SJCRH30 (cell line): ENCODE measurements around the gene MYORG. TPM values are rescaled to one million over a fixed set of nuclear protein-coding genes. Genes with fewer than 3 reads are reported as not detected.
"Not testable (repeated sequence)": the region's sequence is repeated elsewhere in the genome, so short reads cannot be mapped to it uniquely, and the experiment has no call there.

ENCODE experiments used
- DNase-seq, 2 experiments: peaks; one replicate each; pipeline ENCODE4 v3.0.0-alpha.2; 2015 to 2020
- H3K27ac ChIP-seq: fragments of 250-450 bp; sonication (Bioruptor Pico); 2 replicates; pipeline ENCODE4 v1.5.1; 2020; ENCODE audit warnings: mild to moderate bottlenecking, moderate library complexity
- H3K27me3 ChIP-seq: fragments of 250-450 bp; sonication (Bioruptor Pico); 2 replicates; pipeline ENCODE4 v1.5.1; 2020; ENCODE audit warnings: mild to moderate bottlenecking, moderate library complexity
- H3K36me3 ChIP-seq: fragments of 250-450 bp; sonication (Bioruptor Pico); 2 replicates; pipeline ENCODE4 v1.5.1; 2020; ENCODE audit warnings: mild to moderate bottlenecking, moderate library complexity
- H3K4me1 ChIP-seq: fragments of 250-450 bp; sonication (Bioruptor Pico); 2 replicates; pipeline ENCODE4 v1.5.1; 2020; ENCODE audit warnings: mild to moderate bottlenecking, moderate library complexity
- H3K4me3 ChIP-seq: fragments of 250-450 bp; sonication (Bioruptor Pico); 2 replicates; pipeline ENCODE4 v1.5.1; 2020; ENCODE audit warnings: mild to moderate bottlenecking, moderate library complexity
- H3K9me3 ChIP-seq: fragments of 250-450 bp; sonication (Bioruptor Pico); replicated peaks from 2 replicates; pipeline ENCODE4 v1.5.1; 2020; ENCODE audit warnings: mild to moderate bottlenecking, moderate library complexity
- total RNA-seq: library from RNA; depleted of rRNA; stranded (reverse); fragments of >200 nt; shearing (Covaris generic); gene quantifications from 2 replicates; pipeline ENCODE4 v1.2.3, GENCODE V29; 2014

The MYORG gene
- total RNA-seq, 1 experiment from 2014 or later, result 1.8 TPM

- H3K27me3 ChIP-seq, result no peaks in the 10 kb centered on the region
These were observed 10.3 kb downstream of the MYORG start for GRCh38 chr9:34366365-34366764.

GRCh38 chr9:34365282-34365681 lies 11.4 kb downstream of the MYORG start:
- Histone ChIP-seq H3K27ac (no peak overlapping the region), H3K4me1 (0 out of 2 replicates have a peak, but pooled peaks cover 3% of the 10 kb centered on the region), H3K36me3 (no peaks in the 10 kb centered on the region), H3K27me3 (no peaks in the 10 kb centered on the region), H3K9me3 (no peaks in the 10 kb centered on the region; the same call in 1 of the 2 replicates), H3K4me3 (no peak overlapping the region)
- DNase-seq, result no peak

More at GRCh38 chr9:34366365-34366764, 10.3 kb downstream of the MYORG start:
- no peak overlapping the region for H3K27ac ChIP-seq
- H3K4me1 ChIP-seq, result 0 out of 2 replicates have a peak, but pooled peaks cover 3% of the 10 kb centered on the region
- no peaks in the 10 kb centered on the region for H3K36me3 ChIP-seq
- no peak overlapping the region for H3K4me3 ChIP-seq
- no peaks in the 10 kb centered on the region; the same call in 1 of the 2 replicates for H3K9me3 ChIP-seq
- no peak for DNase-seq

- peak in 1 of 2 experiments; percentile 31 for DNase-seq
- no peak overlapping the region for H3K27ac ChIP-seq
- H3K36me3 ChIP-seq, result no peaks in the 10 kb centered on the region
- no peaks in the 10 kb centered on the region for H3K27me3 ChIP-seq
- peak overlapping the region; percentile 23 for H3K4me3 ChIP-seq
- 0 out of 2 replicates have a peak, but pooled peaks cover 3% of the 10 kb centered on the region for H3K4me1 ChIP-seq
- H3K9me3 ChIP-seq, result no peaks in the 10 kb centered on the region; the same call in 1 of the 2 replicates
These were observed 12.9 kb downstream of the MYORG start for GRCh38 chr9:34363619-34364351.

- no peaks in the 10 kb centered on the region; the same call in 1 of the 2 replicates for H3K9me3 ChIP-seq
- H3K4me1 ChIP-seq, result 0 out of 2 replicates have a peak, but pooled peaks cover 3% of the 10 kb centered on the region
- H3K27me3 ChIP-seq, result no peaks in the 10 kb centered on the region
- no peak for DNase-seq
- H3K27ac ChIP-seq, result no peak overlapping the region
- no peaks in the 10 kb centered on the region for H3K36me3 ChIP-seq
- no peak overlapping the region for H3K4me3 ChIP-seq
These were observed 14.0 kb downstream of the MYORG start for GRCh38 chr9:34362614-34363214.

- H3K4me1 ChIP-seq, H3K4me3 ChIP-seq, H3K36me3 ChIP-seq, H3K9me3 ChIP-seq, H3K27ac ChIP-seq, DNase-seq, H3K27me3 ChIP-seq: not testable (repeated sequence)
These were observed 23.7 kb downstream of the MYORG start for GRCh38 chr9:34352957-34353356.

GRCh38 chr9:34352122-34352652 lies 24.5 kb downstream of the MYORG start:
- H3K27ac ChIP-seq, H3K4me3 ChIP-seq, H3K4me1 ChIP-seq, DNase-seq, H3K9me3 ChIP-seq, H3K27me3 ChIP-seq, H3K36me3 ChIP-seq: not testable (repeated sequence)

- no peak for DNase-seq
- H3K36me3 ChIP-seq, result no peaks in the 10 kb centered on the region
- no peaks in the 10 kb centered on the region for H3K4me1 ChIP-seq
- no peak overlapping the region for H3K27ac ChIP-seq
- H3K4me3 ChIP-seq, result no peak overlapping the region
- H3K27me3 ChIP-seq, result no peaks in the 10 kb centered on the region
- H3K9me3 ChIP-seq, result no peaks in the 10 kb centered on the region
These were observed 27.4 kb downstream of the MYORG start for GRCh38 chr9:34349324-34349723.

GRCh38 chr9:34347800-34348158 lies 28.9 kb downstream of the MYORG start:
- Histone ChIP-seq H3K27ac (no peak overlapping the region), H3K4me3 (no peak overlapping the region), H3K9me3 (no peaks in the 10 kb centered on the region), H3K36me3 (no peaks in the 10 kb centered on the region), H3K4me1 (no peaks in the 10 kb centered on the region), H3K27me3 (no peaks in the 10 kb centered on the region)
- DNase-seq, result no peak

GRCh38 chr9:34346873-34347799 lies 29.6 kb downstream of the MYORG start:
- H3K27me3 ChIP-seq, result no peaks in the 10 kb centered on the region
- no peaks in the 10 kb centered on the region for H3K9me3 ChIP-seq
- H3K4me1 ChIP-seq, result no peaks in the 10 kb centered on the region
- no peaks in the 10 kb centered on the region for H3K36me3 ChIP-seq
- H3K27ac ChIP-seq, result no peak overlapping the region
- no peak for DNase-seq
- H3K4me3 ChIP-seq, result no peak overlapping the region

- Histone ChIP-seq H3K9me3 (no peaks in the 10 kb centered on the region), H3K36me3 (peaks cover under 1% of the 10 kb centered on the region; the same call in 1 of the 2 replicates), H3K4me3 (no peak overlapping the region), H3K27me3 (no peaks in the 10 kb centered on the region), H3K27ac (no peak overlapping the region), H3K4me1 (no peaks in the 10 kb centered on the region)
- no peak for DNase-seq
These were observed 33.1 kb downstream of the MYORG start for GRCh38 chr9:34343605-34344004.

GRCh38 chr9:34343090-34343489 lies 33.6 kb downstream of the MYORG start:
- no peaks in the 10 kb centered on the region for H3K27me3 ChIP-seq
- H3K4me1 ChIP-seq, result no peaks in the 10 kb centered on the region
- no peak overlapping the region for H3K4me3 ChIP-seq
- DNase-seq, result no peak
- no peaks in the 10 kb centered on the region for H3K9me3 ChIP-seq
- H3K36me3 ChIP-seq, result peaks cover 2% of the 10 kb centered on the region; the same call in 1 of the 2 replicates
- no peak overlapping the region for H3K27ac ChIP-seq

- Histone ChIP-seq H3K4me3 (no peak overlapping the region), H3K27ac (no peak overlapping the region), H3K4me1 (no peaks in the 10 kb centered on the region), H3K9me3 (no peaks in the 10 kb centered on the region), H3K36me3 (peaks cover 2% of the 10 kb centered on the region; the same call in 1 of the 2 replicates), H3K27me3 (no peaks in the 10 kb centered on the region)
- DNase-seq, result no peak
These were observed 34.9 kb downstream of the MYORG start for GRCh38 chr9:34341659-34342295.

- Histone ChIP-seq H3K27me3 (no peaks in the 10 kb centered on the region), H3K27ac (no peak overlapping the region), H3K4me3 (no peak overlapping the region), H3K36me3 (peaks cover 2% of the 10 kb centered on the region; the same call in 1 of the 2 replicates), H3K9me3 (no peaks in the 10 kb centered on the region), H3K4me1 (no peaks in the 10 kb centered on the region; the same call in 1 of the 2 replicates)
- DNase-seq, result no peak
These were observed 37.9 kb downstream of the MYORG start for GRCh38 chr9:34338665-34339385.

- H3K27me3 ChIP-seq, H3K4me3 ChIP-seq, H3K4me1 ChIP-seq, H3K36me3 ChIP-seq, H3K9me3 ChIP-seq, H3K27ac ChIP-seq, DNase-seq: not testable (repeated sequence)
These were observed 38.6 kb downstream of the MYORG start for GRCh38 chr9:34338079-34338478.
